ENCODE measurements around the gene ATAD5.
"Not testable (repeated sequence)": the region's sequence is repeated elsewhere in the genome, so short reads cannot be mapped to it uniquely, and the experiment has no call there.

Gene ATAD5

GRCh38 chr17:30915833-30916611 is 84.3 kb downstream of the ATAD5 start:
- no peak for DNase-seq

- DNase-seq = no peak
These were observed 85.3 kb downstream of the ATAD5 start for GRCh38 chr17:30917050-30917449.

GRCh38 chr17:30920282-30920681 is 88.5 kb downstream of the ATAD5 start:
- DNase-seq = no peak

GRCh38 chr17:30920683-30921543 is 89.1 kb downstream of the ATAD5 start:
- DNase-seq = no peak

- no peak for DNase-seq
These were observed 89.9 kb downstream of the ATAD5 start, which contains the start of gene ADAP2 for GRCh38 chr17:30921544-30922196. ADAP2 (plus strand) TSS chr17:30921945; CDS start chr17:30922015, 70 bp downstream.

- DNase-seq = no peak
These were observed 90.7 kb downstream of the ATAD5 start for GRCh38 chr17:30922235-30923030.

GRCh38 chr17:30924341-30924740 is 92.6 kb downstream of the ATAD5 start:
- DNase-seq = no peak

- DNase-seq = no peak
These were observed 94.8 kb downstream of the ATAD5 start for GRCh38 chr17:30926516-30926915.

- no peak for DNase-seq
These were observed 96.0 kb downstream of the ATAD5 start for GRCh38 chr17:30927756-30928155.

GRCh38 chr17:30928584-30928983 is 96.8 kb downstream of the ATAD5 start:
- no peak for DNase-seq

- no peak for DNase-seq
These were observed 97.4 kb downstream of the ATAD5 start for GRCh38 chr17:30929081-30929633.

- not testable (repeated sequence) for DNase-seq
These were observed 98.1 kb downstream of the ATAD5 start for GRCh38 chr17:30929861-30930260.

- DNase-seq = no peak
These were observed 98.7 kb downstream of the ATAD5 start for GRCh38 chr17:30930495-30930894.

GRCh38 chr17:30931582-30931981 is 99.8 kb downstream of the ATAD5 start:
- not testable (repeated sequence) for DNase-seq

GRCh38 chr17:30933966-30934365 is 102.2 kb downstream of the ATAD5 start:
- DNase-seq = no peak

- no peak for DNase-seq
These were observed 107.4 kb downstream of the ATAD5 start for GRCh38 chr17:30939051-30939689.

- DNase-seq = no peak
These were observed 110.7 kb downstream of the ATAD5 start for GRCh38 chr17:30942308-30943079.
